ENCODE data around the gene ANKRD66.

GRCh38 chr6:46760925-46761324 is 14.2 kb downstream of the ANKRD66 start:
- TF ChIP-seq CTCF (conservative IDR thresholded peaks at IDR 0.05; ENCODE audit: low read depth, low read length) (no peak), POLR2A (IDR thresholded peaks at IDR 0.05; ENCODE audit: low read depth, low read length) (no peak), RCOR1 (IDR thresholded peaks at IDR 0.05; ENCODE audit: insufficient replicate concordance, low read length) (no peak), MAZ (IDR thresholded peaks at IDR 0.05; ENCODE audit: borderline replicate concordance, low read depth, low read length) (no peak), SMC3 (IDR thresholded peaks at IDR 0.05; ENCODE audit: low read depth, low read length) (no peak), FOS (IDR thresholded peaks at IDR 0.05; ENCODE audit: low read depth, low read length) (no peak), RAD21 (IDR thresholded peaks at IDR 0.05; ENCODE audit: low read length) (no peak), BHLHE40 (IDR thresholded peaks at IDR 0.05; ENCODE audit: low read depth, low read length) (no peak), ELK1 (IDR thresholded peaks at IDR 0.05; ENCODE audit: borderline replicate concordance, low read depth, low read length) (no peak)
